Liver (tissue), 9 donors: ENCODE data around the gene SPDYC. TPM values are rescaled to one million over a fixed set of nuclear protein-coding genes. Genes with fewer than 3 reads are reported as not detected.

Source experiments
- DNase-seq: peaks from one replicate; pipeline ENCODE4 v3.0.0-alpha.2; 2017; ENCODE audit warnings: low spot score
- H3K27ac ChIP-seq, 2 donors: one replicate each; pipeline ENCODE4 v1.7.0; 2013; ENCODE audit warnings: inconsistent platforms in 2 of 2, low read length in 2 of 2, control low read depth in 1 of 2, low read depth in 1 of 2, mild to moderate bottlenecking in 1 of 2
- H3K27me3 ChIP-seq, 4 donors: one replicate each; pipeline versions ENCODE4 v1.6.1 to v1.7.0; 2013; ENCODE audit warnings: low read length in 3 of 4, inconsistent platforms in 1 of 4, mild to moderate bottlenecking in 1 of 4, moderate library complexity in 1 of 4; ENCODE audit not compliant: control insufficient read depth in 4 of 4, insufficient read depth in 4 of 4
- H3K36me3 ChIP-seq, 4 donors: one replicate each; pipeline versions ENCODE4 v1.6.1 to v1.7.0; 2013; ENCODE audit warnings: low read length in 3 of 4, mild to moderate bottlenecking in 3 of 4, low read depth in 1 of 4, moderate library complexity in 1 of 4; ENCODE audit not compliant: control insufficient read depth in 4 of 4, insufficient read depth in 3 of 4
- H3K4me1 ChIP-seq, 4 donors: one replicate each; pipeline versions ENCODE4 v1.6.1 to v1.7.0; 2013; ENCODE audit warnings: low read length in 3 of 4, mild to moderate bottlenecking in 3 of 4, moderate library complexity in 1 of 4; ENCODE audit not compliant: control insufficient read depth in 4 of 4, insufficient read depth in 4 of 4
- H3K4me3 ChIP-seq, 3 donors: one replicate each; pipeline versions ENCODE4 v1.6.1 to v1.7.0; 2013; ENCODE audit warnings: low read length in 3 of 3, control low read depth in 1 of 3, low read depth in 1 of 3, mild to moderate bottlenecking in 1 of 3
- H3K9ac ChIP-seq, 2 donors: one replicate each; pipeline ENCODE4 v1.7.0; 2013; ENCODE audit warnings: low read length in 2 of 2, mild to moderate bottlenecking in 2 of 2, moderate library complexity in 2 of 2, control low read depth in 1 of 2, low read depth in 1 of 2
- H3K9me3 ChIP-seq, 4 donors: one replicate each; pipeline versions ENCODE4 v1.6.1 to v1.7.0; 2013; ENCODE audit warnings: low read length in 3 of 4; ENCODE audit not compliant: control insufficient read depth in 4 of 4
- FOXA2 ChIP-seq: IDR thresholded peaks from 2 replicates; pipeline ENCODE4 v1.6.1; 2016; ENCODE audit warnings: antibody characterized with exemption
- GABPA ChIP-seq, 2 donors: IDR thresholded peaks in 1 of 2; conservative IDR thresholded peaks in 1 of 2; 2 replicates each; pipeline ENCODE4 v1.6.1; 2016; ENCODE audit warnings: antibody characterized with exemption in 2 of 2, mild to moderate bottlenecking in 1 of 2, moderate library complexity in 1 of 2
- HNF4A ChIP-seq, 2 donors: conservative IDR thresholded peaks; 2 replicates each; pipeline ENCODE4 v1.6.1; 2016; ENCODE audit warnings: antibody characterized with exemption in 2 of 2, mild to moderate bottlenecking in 2 of 2
- HNF4G ChIP-seq: IDR thresholded peaks from 2 replicates; pipeline ENCODE4 v1.6.1; 2016; ENCODE audit warnings: antibody characterized with exemption
- JUND ChIP-seq, 2 donors: IDR thresholded peaks; 2 replicates each; pipeline ENCODE4 v1.6.1; 2016; ENCODE audit warnings: antibody characterized with exemption in 2 of 2
- NR2F2 ChIP-seq: IDR thresholded peaks from 2 replicates; pipeline ENCODE4 v1.6.1; 2016; ENCODE audit warnings: antibody characterized with exemption
- YY1 ChIP-seq: IDR thresholded peaks from 2 replicates; pipeline ENCODE4 v1.6.1; 2016; ENCODE audit warnings: antibody characterized with exemption, mild to moderate bottlenecking
- WGBS: extraction: QIAGEN DNeasy Blood & Tissue Kit; methylation state at CpG from one replicate; pipeline ENCODE4 v1.1.7; 2013; 5-methylcytosine and 5-hydroxymethylcytosine counted together
- polyA plus RNA-seq, 2 donors: library from polyadenylated mRNA; stranded (reverse) in 1 of 2; unstranded in 1 of 2; fragments of 200-250 nt in 1 of 2; fragments of >200 nt in 1 of 2; fragmentation: Nextera tagmentation in 1 of 2; extraction: Ambion mirVana in 1 of 2; gene quantifications; one replicate each; pipeline versions ENCODE4 v1.2.1 to v1.2.3, GENCODE V29; 2013 to 2015
- total RNA-seq, 2 donors: library from RNA; depleted of rRNA; stranded (reverse); fragments of >200 nt; gene quantifications; one replicate each; pipeline ENCODE4 v1.2.3, GENCODE V29; 2014
- TF ChIP-seq, protein P1 (sequence below): IDR thresholded peaks from 2 replicates; pipeline ENCODE4 v1.6.1; 2016; ENCODE audit warnings: antibody characterized with exemption
- TF ChIP-seq, protein P2 (sequence below): IDR thresholded peaks from 2 replicates; pipeline ENCODE4 v1.6.1; 2016; ENCODE audit warnings: antibody characterized with exemption, mild to moderate bottlenecking
- TF ChIP-seq, protein P3 (sequence below): IDR thresholded peaks from 2 replicates; pipeline ENCODE4 v1.6.1; 2016; ENCODE audit warnings: antibody characterized with exemption
- donor health status: healthy.
- donor health status: healthy.
- donor health status: healthy.
- donor health status: healthy.
- donor health status: healthy.

SPDYC gene
- total and polyA plus RNA-seq, 4 donors: 0.08 to 1.1 (median 0.52) TPM; not detected in 1

DNA sequence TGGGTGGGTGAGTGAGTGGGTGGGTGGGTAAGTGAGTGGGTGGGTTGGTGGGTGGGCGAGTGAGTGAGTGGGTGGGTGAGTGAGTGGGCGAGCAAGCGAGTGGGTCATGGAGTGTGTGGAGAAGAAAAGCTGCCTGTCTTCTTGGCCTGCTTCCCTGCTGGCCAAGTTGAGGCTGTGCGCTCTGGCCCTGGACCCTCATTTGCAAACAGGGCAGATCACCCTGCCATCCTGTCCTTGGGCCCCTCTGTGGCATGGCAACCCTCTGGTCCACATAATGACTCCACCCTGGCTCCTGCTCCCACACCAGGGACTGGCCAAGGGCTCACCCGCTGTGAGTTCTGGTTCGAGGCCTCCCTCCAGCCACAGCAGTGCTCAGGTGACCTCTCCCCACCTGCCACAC lies 46.8 kb downstream of the SPDYC start:
- H3K27me3 ChIP-seq: no peaks in the 10 kb centered on the region
- H3K9me3 ChIP-seq: no peaks in the 10 kb centered on the region
- peaks cover 0 to 2% (median 0%) of the 10 kb centered on the region in 4 donors for H3K36me3 ChIP-seq
- WGBS: 95% methylated on average over 6 of the region's 6 CpGs
- no peak overlapping the region for H3K9ac ChIP-seq
- no peak overlapping the region for H3K27ac ChIP-seq
- DNase-seq: no peak
- H3K4me1 ChIP-seq: no peaks in the 10 kb centered on the region
- no peak overlapping the region for H3K4me3 ChIP-seq
- TF ChIP-seq YY1 (no peak), NR2F2 (no peak), HNF4A (conservative IDR thresholded peaks at IDR 0.05) (no peak), JUND (IDR thresholded peaks at IDR 0.05) (no peak), GABPA (IDR thresholded peaks at IDR 0.05 in 1 of 2, conservative IDR thresholded peaks at IDR 0.05 in 1 of 2) (no peak)
- TF ChIP-seq, protein P1, sequence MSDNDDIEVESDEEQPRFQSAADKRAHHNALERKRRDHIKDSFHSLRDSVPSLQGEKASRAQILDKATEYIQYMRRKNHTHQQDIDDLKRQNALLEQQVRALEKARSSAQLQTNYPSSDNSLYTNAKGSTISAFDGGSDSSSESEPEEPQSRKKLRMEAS: no peak
- TF ChIP-seq, protein P2, sequence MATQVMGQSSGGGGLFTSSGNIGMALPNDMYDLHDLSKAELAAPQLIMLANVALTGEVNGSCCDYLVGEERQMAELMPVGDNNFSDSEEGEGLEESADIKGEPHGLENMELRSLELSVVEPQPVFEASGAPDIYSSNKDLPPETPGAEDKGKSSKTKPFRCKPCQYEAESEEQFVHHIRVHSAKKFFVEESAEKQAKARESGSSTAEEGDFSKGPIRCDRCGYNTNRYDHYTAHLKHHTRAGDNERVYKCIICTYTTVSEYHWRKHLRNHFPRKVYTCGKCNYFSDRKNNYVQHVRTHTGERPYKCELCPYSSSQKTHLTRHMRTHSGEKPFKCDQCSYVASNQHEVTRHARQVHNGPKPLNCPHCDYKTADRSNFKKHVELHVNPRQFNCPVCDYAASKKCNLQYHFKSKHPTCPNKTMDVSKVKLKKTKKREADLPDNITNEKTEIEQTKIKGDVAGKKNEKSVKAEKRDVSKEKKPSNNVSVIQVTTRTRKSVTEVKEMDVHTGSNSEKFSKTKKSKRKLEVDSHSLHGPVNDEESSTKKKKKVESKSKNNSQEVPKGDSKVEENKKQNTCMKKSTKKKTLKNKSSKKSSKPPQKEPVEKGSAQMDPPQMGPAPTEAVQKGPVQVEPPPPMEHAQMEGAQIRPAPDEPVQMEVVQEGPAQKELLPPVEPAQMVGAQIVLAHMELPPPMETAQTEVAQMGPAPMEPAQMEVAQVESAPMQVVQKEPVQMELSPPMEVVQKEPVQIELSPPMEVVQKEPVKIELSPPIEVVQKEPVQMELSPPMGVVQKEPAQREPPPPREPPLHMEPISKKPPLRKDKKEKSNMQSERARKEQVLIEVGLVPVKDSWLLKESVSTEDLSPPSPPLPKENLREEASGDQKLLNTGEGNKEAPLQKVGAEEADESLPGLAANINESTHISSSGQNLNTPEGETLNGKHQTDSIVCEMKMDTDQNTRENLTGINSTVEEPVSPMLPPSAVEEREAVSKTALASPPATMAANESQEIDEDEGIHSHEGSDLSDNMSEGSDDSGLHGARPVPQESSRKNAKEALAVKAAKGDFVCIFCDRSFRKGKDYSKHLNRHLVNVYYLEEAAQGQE: no peak
- TF ChIP-seq, protein P3, sequence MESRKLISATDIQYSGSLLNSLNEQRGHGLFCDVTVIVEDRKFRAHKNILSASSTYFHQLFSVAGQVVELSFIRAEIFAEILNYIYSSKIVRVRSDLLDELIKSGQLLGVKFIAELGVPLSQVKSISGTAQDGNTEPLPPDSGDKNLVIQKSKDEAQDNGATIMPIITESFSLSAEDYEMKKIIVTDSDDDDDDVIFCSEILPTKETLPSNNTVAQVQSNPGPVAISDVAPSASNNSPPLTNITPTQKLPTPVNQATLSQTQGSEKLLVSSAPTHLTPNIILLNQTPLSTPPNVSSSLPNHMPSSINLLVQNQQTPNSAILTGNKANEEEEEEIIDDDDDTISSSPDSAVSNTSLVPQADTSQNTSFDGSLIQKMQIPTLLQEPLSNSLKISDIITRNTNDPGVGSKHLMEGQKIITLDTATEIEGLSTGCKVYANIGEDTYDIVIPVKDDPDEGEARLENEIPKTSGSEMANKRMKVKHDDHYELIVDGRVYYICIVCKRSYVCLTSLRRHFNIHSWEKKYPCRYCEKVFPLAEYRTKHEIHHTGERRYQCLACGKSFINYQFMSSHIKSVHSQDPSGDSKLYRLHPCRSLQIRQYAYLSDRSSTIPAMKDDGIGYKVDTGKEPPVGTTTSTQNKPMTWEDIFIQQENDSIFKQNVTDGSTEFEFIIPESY: no peak

DNA sequence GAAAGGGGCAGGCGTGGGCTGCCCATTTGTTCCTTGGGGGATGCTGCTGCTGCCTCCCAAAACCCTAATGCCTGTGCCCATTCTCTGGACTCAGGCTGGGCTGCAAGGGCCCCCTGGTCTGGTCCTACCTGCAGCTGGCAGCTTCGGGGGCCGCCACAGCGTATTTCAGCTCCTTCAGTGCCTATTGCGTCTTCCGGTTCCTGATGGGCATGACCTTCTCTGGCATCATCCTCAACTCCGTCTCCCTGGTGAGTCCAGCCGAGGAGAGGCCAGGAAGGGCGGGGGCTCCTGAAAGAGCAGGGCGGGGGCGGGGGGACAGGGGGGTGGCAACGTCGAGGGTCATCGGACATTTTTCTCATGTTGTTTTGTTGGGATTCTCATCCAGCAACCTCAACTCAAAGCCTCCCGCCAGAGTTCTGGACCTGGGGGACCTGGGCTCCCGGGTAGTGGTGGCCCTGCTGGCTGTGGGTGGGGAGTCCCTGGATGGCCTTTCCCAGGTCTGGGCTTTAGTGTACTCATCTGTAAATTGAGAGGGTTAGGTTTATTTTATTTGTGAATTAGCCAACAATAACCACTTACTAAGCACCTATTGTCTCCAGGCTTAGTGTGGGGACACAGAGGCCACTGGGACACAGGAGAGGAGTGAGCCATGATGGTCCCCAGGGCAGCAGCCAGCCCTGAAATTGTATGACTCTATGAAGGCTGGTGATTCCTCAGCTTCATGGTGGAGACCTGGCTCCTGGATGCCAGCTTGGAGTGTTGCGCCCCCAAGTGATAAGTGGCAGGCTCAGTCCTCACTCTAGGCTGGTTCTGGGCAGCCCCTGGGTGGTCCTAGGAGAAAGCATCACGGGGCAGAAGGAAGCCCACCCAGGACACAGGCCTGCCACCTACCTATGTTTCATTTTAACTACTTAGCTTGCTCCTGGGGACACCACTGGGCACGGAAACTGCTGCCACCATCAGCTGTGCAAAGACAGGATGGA lies 47.7 kb downstream of the SPDYC start:
- H3K36me3 ChIP-seq: peaks cover 0 to 2% (median 0%) of the 10 kb centered on the region in 4 donors
- no peak for DNase-seq
- TF ChIP-seq HNF4G: no peak
- TF ChIP-seq FOXA2: no peak
- TF ChIP-seq, protein P1: no peak
- H3K9ac ChIP-seq: no peak overlapping the region
- peaks cover 0 to 6% (median 0%) of the 10 kb centered on the region in 4 donors for H3K4me1 ChIP-seq
- H3K27ac ChIP-seq: no peak overlapping the region
- no peaks in the 10 kb centered on the region for H3K27me3 ChIP-seq
- no peak overlapping the region for H3K4me3 ChIP-seq
- WGBS: 93% methylated on average over 19 of the region's 19 CpGs
- H3K9me3 ChIP-seq: no peaks in the 10 kb centered on the region
